Mesothelial cell of epicardium (in vitro differentiated cells): ENCODE results near the gene ALKBH3. TPM values are rescaled to one million over a fixed set of nuclear protein-coding genes. Genes with fewer than 3 reads are reported as not detected.

ENCODE experiments used
- DNase-seq, 2 experiments: peaks; one replicate each; pipeline ENCODE4 v3.0.0; 2021; ENCODE audit warnings: low spot score in 2 of 2; ENCODE audit not compliant: unreplicated experiment in 2 of 2
- H3K27ac Mint-ChIP-seq: 2 replicates; pipeline ENCODE4 v1.8.0; 2021; ENCODE audit warnings: mixed read lengths
- H3K27me3 Mint-ChIP-seq: 2 replicates; pipeline ENCODE4 v1.8.0; 2021; ENCODE audit warnings: low read depth, mixed read lengths
- H3K36me3 Mint-ChIP-seq: 2 replicates; pipeline ENCODE4 v1.8.0; 2021; ENCODE audit warnings: mixed read lengths
- H3K4me1 Mint-ChIP-seq: 2 replicates; pipeline ENCODE4 v1.8.0; 2021; ENCODE audit warnings: mixed read lengths
- H3K4me3 Mint-ChIP-seq: 2 replicates; pipeline ENCODE4 v1.8.0; 2021; ENCODE audit warnings: mild to moderate bottlenecking, moderate library complexity, mixed read lengths
- H3K9me3 Mint-ChIP-seq: 2 replicates; pipeline ENCODE4 v1.8.0; 2021; ENCODE audit warnings: mixed read lengths
- CTCF ChIP-seq: fragments of 200-600 bp; sonication (generic); IDR thresholded peaks from one replicate; pipeline ENCODE4 v1.5.0; 2021; ENCODE audit warnings: antibody characterized with exemption; ENCODE audit not compliant: unreplicated experiment
- total RNA-seq: library from RNA; stranded (reverse); gene quantifications from 3 replicates; pipeline ENCODE4 v1.2.1, GENCODE V29; 2021

Gene ALKBH3
- total RNA-seq, 1 donor from 2014 or later: 24.3 TPM

- Mint-ChIP-seq H3K9me3 (no peaks in the 10 kb centered on the region), H3K27me3 (peaks cover 82% of the 10 kb centered on the region), H3K27ac (no peak overlapping the region), H3K36me3 (no peaks in the 10 kb centered on the region), H3K4me3 (peak overlapping the region; percentile 72), H3K4me1 (peaks cover 10% of the 10 kb centered on the region)
- TF ChIP-seq CTCF: no peak
- DNase-seq: no peak
These were observed 60.8 kb downstream of the ALKBH3 start for GRCh38 chr11:43941257-43941994.

DNA sequence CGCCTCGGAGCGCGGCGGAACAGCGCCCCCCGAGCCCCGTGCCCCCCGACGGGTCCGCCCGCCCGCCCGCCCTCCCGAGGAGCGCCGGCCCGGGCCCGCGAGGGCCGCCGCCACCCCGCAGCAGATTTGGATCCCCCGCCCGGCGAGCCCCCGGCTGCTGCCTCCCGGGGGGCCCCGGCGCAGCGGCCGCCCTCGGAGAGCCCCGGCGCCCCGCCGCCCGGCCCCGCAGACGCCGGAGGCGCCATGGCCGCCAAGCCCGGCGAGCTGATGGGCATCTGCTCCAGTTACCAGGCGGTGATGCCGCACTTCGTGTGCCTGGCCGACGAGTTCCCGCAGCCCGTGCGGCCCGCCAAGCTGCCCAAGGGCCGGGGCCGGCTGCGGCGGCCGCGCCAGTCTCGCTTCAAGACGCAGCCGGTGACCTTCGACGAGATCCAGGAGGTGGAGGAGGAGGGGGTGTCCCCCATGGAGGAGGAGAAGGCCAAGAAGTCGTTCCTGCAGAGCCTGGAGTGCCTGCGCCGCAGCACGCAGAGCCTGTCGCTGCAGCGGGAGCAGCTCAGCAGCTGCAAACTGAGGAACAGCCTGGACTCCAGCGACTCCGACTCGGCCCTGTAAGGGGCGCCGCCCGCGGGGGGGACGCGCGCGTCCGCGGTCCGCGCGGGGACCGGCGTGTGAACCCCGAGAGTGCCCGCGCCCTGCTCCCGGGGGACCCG, 62.2 kb downstream of the ALKBH3 start:
- no peak for DNase-seq
- Mint-ChIP-seq H3K27me3 (peaks cover 86% of the 10 kb centered on the region), H3K9me3 (no peaks in the 10 kb centered on the region), H3K36me3 (no peaks in the 10 kb centered on the region), H3K4me1 (peaks cover 10% of the 10 kb centered on the region), H3K27ac (no peak overlapping the region), H3K4me3 (peak overlapping the region; percentile 66)
- TF ChIP-seq CTCF: no peak

- DNase-seq: no peak
- H3K36me3 Mint-ChIP-seq: no peaks in the 10 kb centered on the region
- peaks cover 79% of the 10 kb centered on the region for H3K27me3 Mint-ChIP-seq
- peak overlapping the region; percentile 89 for H3K4me3 Mint-ChIP-seq
- peak overlapping the region; percentile 71 for H3K27ac Mint-ChIP-seq
- H3K9me3 Mint-ChIP-seq: no peaks in the 10 kb centered on the region
- TF ChIP-seq CTCF: no peak
- H3K4me1 Mint-ChIP-seq: peaks cover 10% of the 10 kb centered on the region
These were observed 62.8 kb downstream of the ALKBH3 start for GRCh38 chr11:43943372-43943930.

DNA sequence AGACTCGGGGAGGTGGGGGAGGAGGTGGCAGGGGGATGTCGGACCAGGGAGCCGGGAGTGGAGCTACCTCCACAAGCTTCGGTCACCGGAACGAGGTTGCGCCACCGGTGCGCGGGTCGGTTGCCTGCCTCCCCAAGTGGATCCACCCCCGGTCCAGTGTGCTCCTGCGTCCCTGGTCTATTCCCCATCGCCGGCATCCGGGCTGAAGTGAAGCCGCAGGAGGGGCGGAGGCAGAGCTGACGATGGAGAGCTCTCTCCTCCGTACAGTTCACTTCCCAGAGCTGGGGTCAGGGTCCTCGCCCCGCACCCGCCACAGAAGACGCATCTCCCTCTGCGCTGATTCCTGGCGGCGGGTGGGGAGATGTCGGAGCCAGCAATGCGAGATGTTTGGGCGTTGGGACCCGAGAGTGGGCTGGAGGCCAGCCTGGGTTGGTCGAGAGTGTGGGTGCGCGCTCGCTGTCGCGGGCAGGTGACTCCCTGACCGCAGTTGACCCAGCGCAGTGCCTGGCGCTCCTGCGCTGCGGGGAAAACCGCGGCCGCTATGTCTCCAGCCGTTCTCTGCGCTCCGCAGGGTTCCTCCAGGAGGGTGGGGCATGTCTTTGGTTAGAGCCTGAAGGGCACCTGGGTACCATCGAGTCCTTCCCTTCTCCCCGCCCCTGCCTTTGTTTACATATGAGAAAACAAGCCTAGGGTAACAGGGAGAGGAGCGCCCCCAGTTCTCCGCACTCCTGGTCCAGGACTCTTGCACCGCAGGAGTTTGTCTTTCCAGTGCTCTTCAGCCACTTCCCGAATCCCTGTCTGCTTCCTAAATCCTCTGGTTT, 63.5 kb downstream of the ALKBH3 start:
- peaks cover 10% of the 10 kb centered on the region for H3K4me1 Mint-ChIP-seq
- no peaks in the 10 kb centered on the region for H3K36me3 Mint-ChIP-seq
- DNase-seq: no peak
- H3K4me3 Mint-ChIP-seq: peak overlapping the region; percentile 89
- peaks cover 75% of the 10 kb centered on the region for H3K27me3 Mint-ChIP-seq
- no peak for TF ChIP-seq CTCF
- no peaks in the 10 kb centered on the region for H3K9me3 Mint-ChIP-seq
- H3K27ac Mint-ChIP-seq: no peak overlapping the region

DNA sequence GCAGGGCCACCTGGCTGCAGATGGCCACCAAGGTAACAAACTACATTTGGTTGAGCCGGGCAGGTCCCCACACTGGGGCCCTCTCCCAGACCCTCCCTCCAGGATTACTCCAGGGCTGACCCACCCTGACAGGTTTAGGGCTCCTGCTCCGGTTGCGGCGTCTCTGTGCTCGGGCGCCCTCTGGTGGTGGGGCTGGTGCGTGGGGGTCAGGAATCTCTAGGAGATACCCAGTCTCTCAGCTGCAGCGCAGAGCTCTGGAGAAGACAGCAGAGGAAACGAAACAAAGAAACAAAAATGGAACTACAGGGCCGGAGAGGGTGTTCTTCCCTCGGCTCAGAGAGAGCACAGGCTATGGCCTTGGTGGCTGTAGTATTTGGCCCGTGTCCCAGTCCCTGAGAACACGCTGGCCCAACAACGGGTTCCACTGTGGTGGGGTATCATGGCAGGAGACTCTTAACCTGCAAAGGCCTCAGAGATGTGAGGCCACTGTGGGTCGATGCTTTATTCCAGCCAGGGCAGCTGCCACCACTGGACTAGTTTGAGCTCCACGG, 64.2 kb downstream of the ALKBH3 start:
- DNase-seq: peak in 1 of 2 experiments; percentile 56
- H3K9me3 Mint-ChIP-seq: no peaks in the 10 kb centered on the region

More for the DNA sequence above, 64.2 kb downstream of the ALKBH3 start:
- Mint-ChIP-seq H3K36me3 (no peaks in the 10 kb centered on the region), H3K4me1 (peaks cover 10% of the 10 kb centered on the region), H3K4me3 (peak overlapping the region; percentile 89), H3K27me3 (peaks cover 70% of the 10 kb centered on the region), H3K27ac (no peak overlapping the region)
- peak; percentile 68 for TF ChIP-seq CTCF
